CD4-positive, CD25-positive, alpha-beta regulatory T cell (primary cell): ENCODE data around the gene POP4. TPM values are rescaled to one million over a fixed set of nuclear protein-coding genes. Genes with fewer than 3 reads are reported as not detected.

Source experiments
- ATAC-seq, 2 donors: fragments of 150-1000 bp; cut with Tn5 transposase; one replicate each; pipeline ENCODE4 v1.10.0; 2021; ENCODE audit warnings: low read depth in 2 of 2, moderate number of reproducible peaks in 2 of 2, moderate library complexity in 1 of 2
- DNase-seq, 3 donors: peaks; one replicate each; pipeline versions ENCODE4 v3.0.0 to v3.0.0-alpha.2; 2012 to 2022; ENCODE audit warnings: mixed read lengths in 1 of 3
- H3K27ac ChIP-seq: one replicate; pipeline ENCODE4 v1.7.0; 2013; ENCODE audit warnings: mild to moderate bottlenecking, low read length; ENCODE audit not compliant: insufficient read depth, poor library complexity, severe bottlenecking
- H3K27me3 ChIP-seq: one replicate; pipeline ENCODE4 v1.7.0; 2013; ENCODE audit warnings: low read length; ENCODE audit not compliant: control insufficient read depth, insufficient read depth
- H3K36me3 ChIP-seq: one replicate; pipeline ENCODE4 v1.7.0; 2013; ENCODE audit warnings: mild to moderate bottlenecking, low read length, moderate library complexity; ENCODE audit not compliant: control insufficient read depth, insufficient read depth
- H3K4me1 ChIP-seq: 2 replicates; pipeline ENCODE4 v1.7.0; 2013; ENCODE audit warnings: mild to moderate bottlenecking, low read length; ENCODE audit not compliant: insufficient read depth, control insufficient read depth, poor library complexity, severe bottlenecking
- H3K4me3 ChIP-seq: one replicate; pipeline ENCODE4 v1.7.0; 2013; ENCODE audit warnings: low read depth, mild to moderate bottlenecking, low read length, moderate library complexity
- H3K9me3 ChIP-seq, 2 experiments: 1 replicate in 1 of 2; 2 replicates in 1 of 2; pipeline ENCODE4 v1.7.0; 2013; ENCODE audit warnings: low read length in 2 of 2, mild to moderate bottlenecking in 1 of 2, moderate library complexity in 1 of 2; ENCODE audit not compliant: control insufficient read depth in 2 of 2
- H3K27ac Mint-ChIP-seq, 3 donors: one replicate each; pipeline ENCODE4 v1.8.0; 2020 to 2022; ENCODE audit warnings: mild to moderate bottlenecking in 3 of 3, mixed read lengths in 3 of 3, moderate library complexity in 2 of 3
- H3K27me3 Mint-ChIP-seq: one replicate; pipeline ENCODE4 v1.8.0; 2022; ENCODE audit warnings: mild to moderate bottlenecking, mixed read lengths
- H3K36me3 Mint-ChIP-seq: one replicate; pipeline ENCODE4 v1.8.0; 2020; ENCODE audit warnings: mixed read lengths
- H3K4me1 Mint-ChIP-seq, 4 donors: one replicate each; pipeline ENCODE4 v1.8.0; 2020 to 2022; ENCODE audit warnings: mixed read lengths in 4 of 4, mild to moderate bottlenecking in 1 of 4
- H3K4me3 Mint-ChIP-seq, 4 donors: one replicate each; pipeline ENCODE4 v1.8.0; 2020 to 2022; ENCODE audit warnings: mild to moderate bottlenecking in 4 of 4, mixed read lengths in 4 of 4, moderate library complexity in 3 of 4
- H3K9me3 Mint-ChIP-seq, 7 donors: one replicate each; pipeline ENCODE4 v1.8.0; 2020 to 2022; ENCODE audit warnings: mixed read lengths in 7 of 7, mild to moderate bottlenecking in 3 of 7, moderate library complexity in 2 of 7
- polyA plus RNA-seq, 4 donors: library from polyadenylated mRNA; unstranded; fragments of 300-500 nt; fragmentation: Illumina TruSeq; gene quantifications; one replicate each; pipeline ENCODE4 v1.2.3, GENCODE V29; 2021
- total RNA-seq: library from RNA; stranded (reverse); gene quantifications from one replicate; pipeline ENCODE4 v1.2.3, GENCODE V29; 2022

The POP4 gene
- total and polyA plus RNA-seq, 5 donors from 2014 or later: 64.3 to 202 (median 188) TPM

DNA sequence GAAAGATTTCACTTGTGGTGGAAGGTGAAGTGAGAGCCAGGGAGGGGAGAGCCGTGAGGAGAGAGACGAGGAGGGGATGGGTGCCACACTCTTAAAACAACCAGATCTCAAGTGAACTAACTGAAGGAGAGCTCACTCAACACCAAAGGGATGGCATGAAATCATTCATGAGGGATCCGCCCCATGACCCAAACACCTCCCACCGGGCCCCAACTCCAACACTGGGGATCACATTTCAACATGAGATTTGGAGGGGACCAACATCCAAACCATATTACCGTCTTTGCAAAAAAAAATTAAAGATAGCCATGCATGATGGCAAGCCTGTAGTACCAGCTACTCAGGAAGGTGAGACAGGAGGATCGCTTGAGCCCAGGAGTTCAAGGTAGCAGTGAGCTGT is 34.9 kb upstream of the POP4 start:
- Mint-ChIP-seq H3K4me3 (no peak overlapping the region), H3K27me3 (peaks cover 49% of the 10 kb centered on the region), H3K9me3 (no peaks in the 10 kb centered on the region), H3K4me1 (peaks cover 0 to 4% (median 2%) of the 10 kb centered on the region in 4 donors), H3K36me3 (no peaks in the 10 kb centered on the region), H3K27ac (no peak overlapping the region)
- no peak overlapping the region for H3K27ac ChIP-seq
- no peaks in the 10 kb centered on the region for H3K36me3 ChIP-seq
- no peaks in the 10 kb centered on the region for H3K27me3 ChIP-seq
- H3K9me3 ChIP-seq: no peaks in the 10 kb centered on the region
- ATAC-seq (no peak), DNase-seq (no peak)
- no peaks in the 10 kb centered on the region for H3K4me1 ChIP-seq
- H3K4me3 ChIP-seq: no peak overlapping the region

DNA sequence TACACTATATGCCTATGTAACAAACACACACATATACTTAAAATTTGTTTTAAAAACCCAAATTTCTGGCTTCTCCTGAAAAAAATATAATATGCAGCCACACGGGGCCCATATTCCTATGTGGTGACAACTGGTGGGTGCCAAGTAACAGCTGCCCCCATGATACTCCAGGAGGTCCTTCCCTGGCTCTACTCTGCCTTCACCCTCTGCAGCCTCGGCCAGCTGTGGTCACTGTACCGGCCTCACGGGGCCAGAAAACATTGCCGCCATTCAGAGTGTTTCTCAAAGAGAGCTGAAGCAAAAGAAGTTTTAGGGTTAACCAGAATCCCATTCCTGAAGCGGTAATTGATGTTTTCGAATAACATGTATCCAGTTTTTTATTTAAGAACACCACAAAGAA is 32.6 kb upstream of the POP4 start:
- Histone ChIP-seq H3K9me3 (no peaks in the 10 kb centered on the region), H3K36me3 (no peaks in the 10 kb centered on the region), H3K27me3 (peaks cover 2% of the 10 kb centered on the region), H3K4me1 (no peaks in the 10 kb centered on the region), H3K27ac (no peak overlapping the region), H3K4me3 (no peak overlapping the region)
- no peak for DNase-seq
- Mint-ChIP-seq H3K36me3 (no peaks in the 10 kb centered on the region), H3K27me3 (peaks cover 67% of the 10 kb centered on the region), H3K9me3 (no peaks in the 10 kb centered on the region), H3K4me1 (peaks cover 0 to 13% (median 3%) of the 10 kb centered on the region in 4 donors), H3K4me3 (no peak overlapping the region), H3K27ac (no peak overlapping the region)
- ATAC-seq: no peak

DNA sequence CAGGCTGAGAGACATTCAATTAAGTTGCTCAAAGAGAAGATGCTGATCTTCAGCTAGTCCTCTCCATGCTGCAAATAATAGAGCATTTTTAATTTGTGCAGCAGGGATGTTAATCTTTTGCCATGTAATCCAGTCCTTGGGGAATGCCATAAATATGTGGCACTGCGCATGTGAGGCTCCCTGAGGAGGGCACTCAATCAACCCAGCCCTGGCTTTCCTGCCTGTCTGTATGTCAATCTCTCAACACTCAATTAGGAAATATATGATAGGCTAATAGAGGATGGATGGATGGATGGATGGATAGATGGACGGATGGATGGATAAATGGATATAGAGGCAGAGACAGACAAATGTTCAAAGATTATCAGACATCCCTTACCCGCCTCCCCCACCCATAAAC is 31.6 kb upstream of the POP4 start:
- Mint-ChIP-seq H3K4me1 (peaks cover 0 to 13% (median 3%) of the 10 kb centered on the region in 4 donors), H3K9me3 (no peaks in the 10 kb centered on the region), H3K27ac (no peak overlapping the region), H3K4me3 (no peak overlapping the region), H3K36me3 (no peaks in the 10 kb centered on the region), H3K27me3 (peaks cover 68% of the 10 kb centered on the region)
- H3K9me3 ChIP-seq: no peaks in the 10 kb centered on the region
- ATAC-seq: no peak
- H3K36me3 ChIP-seq: no peaks in the 10 kb centered on the region
- no peak for DNase-seq
- no peak overlapping the region for H3K27ac ChIP-seq
- H3K4me1 ChIP-seq: no peaks in the 10 kb centered on the region
- peaks cover 2% of the 10 kb centered on the region for H3K27me3 ChIP-seq
- no peak overlapping the region for H3K4me3 ChIP-seq

DNA sequence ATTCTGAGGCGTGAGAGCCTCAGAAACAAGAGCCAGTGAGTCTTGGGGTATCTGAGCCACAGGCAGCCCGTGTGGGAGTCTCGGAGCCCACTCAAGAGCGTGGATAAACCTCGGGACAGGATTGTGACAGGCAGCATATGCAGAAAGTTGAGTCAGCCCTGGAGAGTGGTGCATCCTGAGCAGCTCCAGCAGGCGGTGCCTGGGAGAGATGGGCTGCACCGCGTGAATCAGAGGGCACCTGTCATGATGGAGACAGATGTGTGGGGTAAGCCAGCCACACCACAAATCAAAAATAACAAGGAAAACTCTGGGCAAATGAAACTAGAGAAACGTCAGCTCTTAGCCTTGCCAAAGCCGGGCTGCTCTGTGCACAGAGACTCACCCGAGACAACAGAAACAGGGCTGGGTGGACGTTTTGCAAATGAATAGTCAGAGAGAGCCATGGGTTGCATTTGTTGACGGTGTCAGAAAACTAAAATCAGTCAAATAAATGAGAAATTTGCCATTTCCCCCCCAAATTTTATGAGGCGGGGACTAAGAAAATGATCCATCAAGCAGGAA is 30.0 kb upstream of the POP4 start:
- no peaks in the 10 kb centered on the region for H3K36me3 ChIP-seq
- Mint-ChIP-seq H3K27me3 (peaks cover 58% of the 10 kb centered on the region), H3K36me3 (no peaks in the 10 kb centered on the region), H3K4me1 (peaks cover 0 to 13% (median 3%) of the 10 kb centered on the region in 4 donors), H3K4me3 (no peak overlapping the region), H3K9me3 (peaks cover 0 to 5% (median 0%) of the 10 kb centered on the region in 7 donors), H3K27ac (peak overlapping the region in 1 of 3 donors; percentile 28)
- H3K27ac ChIP-seq: no peak overlapping the region
- H3K4me1 ChIP-seq: no peaks in the 10 kb centered on the region
- no peak overlapping the region for H3K4me3 ChIP-seq
- peaks cover 2% of the 10 kb centered on the region for H3K27me3 ChIP-seq
- no peak for ATAC-seq
- H3K9me3 ChIP-seq: no peaks in the 10 kb centered on the region
- no peak for DNase-seq

DNA sequence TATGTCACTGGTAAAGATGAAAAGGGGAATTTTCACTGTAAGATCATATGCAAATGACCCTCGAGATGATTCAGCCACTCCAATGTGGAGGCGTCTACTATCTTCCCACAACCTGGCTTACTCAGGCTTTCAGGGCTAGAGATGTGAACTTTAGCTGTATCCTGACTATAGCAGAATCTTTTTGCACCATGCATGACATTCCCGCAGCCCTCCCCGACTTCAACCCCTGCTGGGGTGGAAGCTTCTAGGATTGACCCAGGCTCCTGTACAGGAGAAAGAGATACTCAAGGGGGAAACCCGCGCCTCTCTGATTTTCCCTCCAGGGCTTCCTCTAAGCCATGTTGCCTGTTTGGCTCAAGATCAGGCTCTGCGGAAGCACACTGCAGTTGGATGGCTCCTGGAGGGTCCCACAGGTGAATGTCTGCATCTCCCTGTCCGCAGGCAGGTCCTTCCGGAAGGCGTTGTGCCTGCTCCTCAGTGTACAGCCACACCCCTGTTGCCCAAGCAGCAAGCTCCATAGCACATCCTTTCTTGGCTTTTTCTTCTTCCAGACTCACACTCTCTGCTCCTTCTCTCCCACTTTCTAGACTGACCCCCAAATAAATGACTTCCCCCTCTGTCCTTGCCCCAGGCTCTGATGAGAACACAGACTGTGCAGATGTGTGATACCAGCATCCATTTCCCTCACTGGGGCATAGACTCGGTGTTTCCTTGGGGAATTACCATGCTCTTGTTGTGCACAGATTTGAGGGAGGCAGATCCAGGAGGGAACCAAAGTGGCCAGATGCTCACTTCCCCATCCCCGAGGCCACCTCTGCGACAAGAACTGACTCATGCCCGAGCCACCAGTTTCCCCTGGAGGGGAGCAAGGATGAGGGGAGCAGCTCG is 29.1 kb upstream of the POP4 start:
- H3K27ac Mint-ChIP-seq: peak overlapping the region in 1 of 3 donors; percentile 26
- H3K4me1 ChIP-seq: no peaks in the 10 kb centered on the region
- H3K27ac ChIP-seq: no peak overlapping the region
- ATAC-seq (no peak), DNase-seq (no peak)
- no peaks in the 10 kb centered on the region for H3K36me3 ChIP-seq
- peaks cover 0 to 13% (median 3%) of the 10 kb centered on the region in 4 donors for H3K4me1 Mint-ChIP-seq
- no peak overlapping the region for H3K4me3 ChIP-seq
- H3K9me3 Mint-ChIP-seq: peaks cover 0 to 9% (median 1%) of the 10 kb centered on the region in 7 donors
- peaks cover 58% of the 10 kb centered on the region for H3K27me3 Mint-ChIP-seq
- no peak overlapping the region for H3K4me3 Mint-ChIP-seq
- H3K9me3 ChIP-seq: no peaks in the 10 kb centered on the region
- H3K36me3 Mint-ChIP-seq: no peaks in the 10 kb centered on the region
- H3K27me3 ChIP-seq: peaks cover 2% of the 10 kb centered on the region

DNA sequence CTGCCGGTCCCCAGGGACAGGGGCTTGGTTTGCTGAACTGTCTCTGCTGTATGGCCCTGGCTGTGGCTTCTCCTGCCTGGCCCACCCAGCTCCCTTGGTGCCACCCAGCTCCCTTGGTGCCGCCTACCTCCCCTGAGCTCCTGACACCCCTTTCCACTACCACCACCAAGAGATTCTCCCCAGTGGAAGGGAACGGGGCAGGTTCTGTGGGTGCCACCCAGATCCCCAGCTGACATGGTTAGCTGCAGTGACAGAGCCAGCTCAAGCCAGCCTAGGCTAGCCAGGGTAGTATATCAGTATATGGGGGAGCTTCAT is 28.5 kb upstream of the POP4 start:
- Histone ChIP-seq H3K4me3 (no peak overlapping the region), H3K9me3 (no peaks in the 10 kb centered on the region), H3K27ac (no peak overlapping the region), H3K4me1 (no peaks in the 10 kb centered on the region), H3K27me3 (peaks cover 2% of the 10 kb centered on the region), H3K36me3 (no peaks in the 10 kb centered on the region)
- Mint-ChIP-seq H3K27ac (no peak overlapping the region), H3K4me3 (no peak overlapping the region), H3K27me3 (peaks cover 52% of the 10 kb centered on the region), H3K36me3 (no peaks in the 10 kb centered on the region), H3K4me1 (peaks cover 0 to 13% (median 3%) of the 10 kb centered on the region in 4 donors), H3K9me3 (peaks cover 0 to 9% (median 1%) of the 10 kb centered on the region in 7 donors)
- DNase-seq: no peak
- ATAC-seq: no peak

DNA sequence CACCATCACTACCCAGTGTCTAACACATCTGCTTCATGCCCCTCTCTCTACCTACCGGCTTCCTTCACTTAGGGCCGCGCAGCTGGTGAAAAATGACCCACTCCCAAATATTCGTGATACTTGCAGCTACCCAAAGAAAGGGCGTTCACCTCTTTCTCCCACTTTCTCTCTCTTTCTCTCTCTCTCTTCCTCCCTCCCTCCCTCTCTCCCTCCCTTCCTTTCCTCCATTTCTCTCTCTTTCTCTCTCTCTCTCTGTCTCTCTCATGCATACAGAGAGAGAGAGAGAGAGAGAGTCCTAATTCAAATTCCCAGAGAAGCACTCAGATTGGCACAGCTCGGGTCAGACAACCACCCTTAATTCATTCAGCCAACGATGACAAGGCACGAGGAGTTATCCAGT is 27.7 kb upstream of the POP4 start:
- no peak overlapping the region for H3K4me3 Mint-ChIP-seq
- H3K9me3 Mint-ChIP-seq: peaks cover 0 to 9% (median 1%) of the 10 kb centered on the region in 7 donors
- H3K4me1 Mint-ChIP-seq: peaks cover 0 to 13% (median 3%) of the 10 kb centered on the region in 4 donors
- H3K36me3 Mint-ChIP-seq: no peaks in the 10 kb centered on the region
- no peak overlapping the region for H3K4me3 ChIP-seq
- H3K4me1 ChIP-seq: no peaks in the 10 kb centered on the region
- no peak overlapping the region for H3K27ac Mint-ChIP-seq
- peaks cover 2% of the 10 kb centered on the region for H3K27me3 ChIP-seq
- DNase-seq (no peak), ATAC-seq (no peak)
- H3K9me3 ChIP-seq: no peaks in the 10 kb centered on the region
- H3K36me3 ChIP-seq: no peaks in the 10 kb centered on the region
- peaks cover 48% of the 10 kb centered on the region for H3K27me3 Mint-ChIP-seq
- no peak overlapping the region for H3K27ac ChIP-seq
